NCI-H345 treated with DMSO at 0.1 percent for 48 hours (cell line): Measurements from ENCODE around the gene KCNMB1.

Experiments used
- DNase-seq: peaks from one replicate; lab custom pipeline; 2025; ENCODE audit not compliant: unreplicated experiment; lab: John Stamatoyannopoulos, UW

The KCNMB1 gene

DNA sequence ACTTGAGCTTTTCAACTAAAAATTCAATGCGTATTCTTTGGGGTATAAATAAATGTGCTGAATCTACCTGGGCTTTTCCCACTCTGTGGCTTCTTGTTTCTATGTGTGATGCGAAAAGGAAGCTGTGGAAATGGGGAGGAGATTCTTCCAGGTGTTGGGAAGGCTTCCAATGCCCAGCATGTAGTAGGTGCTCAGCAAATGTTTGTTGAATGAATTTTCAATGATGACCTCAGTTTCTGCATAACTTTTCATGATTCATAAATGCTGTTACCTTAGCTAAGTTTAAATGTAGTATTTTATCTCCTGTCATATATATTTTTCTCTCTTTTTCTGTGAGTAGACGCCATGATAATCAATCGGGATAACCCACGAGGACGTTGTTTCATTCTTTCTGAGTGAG lies 25.6 kb upstream of the KCNMB1 start:
- DNase-seq = no peak

DNA sequence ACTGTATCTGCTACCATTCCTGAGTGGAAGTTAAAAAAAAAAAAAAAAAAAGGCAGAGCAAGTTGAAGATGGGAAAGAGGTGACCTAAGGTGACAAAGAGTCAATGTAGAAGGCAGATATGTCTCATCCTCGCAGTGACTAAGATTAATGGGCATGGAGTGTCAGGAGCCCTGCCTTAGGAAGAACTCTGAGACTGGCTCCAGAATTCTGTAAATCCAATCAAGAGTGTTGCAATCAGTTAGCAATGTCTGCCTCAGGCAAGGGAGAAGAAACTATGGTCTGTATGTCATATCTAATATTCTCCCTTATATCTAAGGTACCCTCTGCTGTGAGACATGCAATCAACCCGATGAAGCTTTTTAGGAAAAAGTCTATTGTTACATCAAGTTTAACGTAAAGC lies 24.7 kb upstream of the KCNMB1 start:
- DNase-seq = no peak

DNA sequence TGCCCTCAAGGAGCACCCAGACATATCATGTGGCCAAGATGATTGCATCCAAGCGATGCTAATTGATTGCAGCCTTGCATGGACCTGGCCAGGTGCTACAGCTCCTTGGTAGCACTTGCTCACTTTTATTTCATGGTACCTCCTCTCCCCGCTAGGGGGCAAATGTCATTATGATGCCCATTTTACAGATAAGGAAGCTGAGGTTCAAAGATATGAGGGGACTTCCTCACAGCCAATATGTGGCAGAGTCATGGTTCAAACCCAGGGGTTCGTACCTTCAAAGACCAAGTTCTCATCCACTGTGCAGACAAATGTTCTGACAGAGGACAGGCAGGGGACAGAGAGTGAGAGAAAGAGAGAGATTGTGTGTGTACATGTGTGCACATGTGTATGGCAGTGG lies 21.9 kb upstream of the KCNMB1 start:
- DNase-seq = no peak

GRCh38 chr5:170410401-170410800 lies 21.2 kb upstream of the KCNMB1 start:
- DNase-seq = no peak

- no peak for DNase-seq
These were observed 19.9 kb upstream of the KCNMB1 start for GRCh38 chr5:170408877-170409660.

- peak; percentile 36 for DNase-seq
These were observed 19.1 kb upstream of the KCNMB1 start for GRCh38 chr5:170408226-170408625.

GRCh38 chr5:170407062-170407461 lies 17.9 kb upstream of the KCNMB1 start:
- no peak for DNase-seq

GRCh38 chr5:170405817-170406216 lies 16.6 kb upstream of the KCNMB1 start:
- DNase-seq = no peak

DNA sequence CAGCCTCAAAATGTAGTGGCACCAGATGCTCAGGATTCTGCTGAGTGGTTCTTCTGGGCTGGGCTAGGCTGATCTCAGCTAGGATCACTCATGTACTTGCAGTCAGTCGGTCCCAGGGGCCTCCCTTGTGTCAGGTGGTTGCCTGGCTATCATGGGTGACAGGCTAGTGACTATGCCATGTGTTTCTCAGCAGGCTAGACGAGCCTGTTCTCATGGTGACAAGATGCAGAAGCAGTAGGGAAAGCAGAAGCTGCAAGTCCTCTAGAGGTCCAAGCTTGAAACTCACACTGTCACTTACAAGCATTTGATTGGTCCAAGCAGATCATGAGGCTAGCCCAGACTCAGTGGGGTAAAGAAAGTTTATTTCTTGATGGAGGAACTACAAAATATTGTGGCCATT lies 15.2 kb upstream of the KCNMB1 start:
- DNase-seq = no peak

DNA sequence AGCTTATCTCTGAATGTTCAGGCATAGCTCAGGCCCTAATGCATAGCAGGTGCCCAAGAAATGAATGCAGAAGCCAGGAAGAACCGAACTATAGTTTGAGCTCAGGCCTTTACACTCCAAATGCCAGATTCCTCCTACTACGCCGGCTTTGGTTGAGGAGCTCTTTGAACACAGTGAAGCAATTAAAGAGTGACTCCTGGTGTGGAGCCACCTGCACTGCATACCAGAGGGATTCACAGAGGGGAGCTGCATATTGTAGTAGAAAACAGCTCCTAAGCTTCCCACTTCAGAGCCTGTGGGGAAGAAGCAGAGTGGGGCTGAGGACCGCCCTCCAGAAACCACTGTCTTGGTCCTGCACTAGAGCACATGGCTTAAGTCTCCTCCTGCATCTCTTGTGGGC lies 14.5 kb upstream of the KCNMB1 start:
- DNase-seq = no peak

DNA sequence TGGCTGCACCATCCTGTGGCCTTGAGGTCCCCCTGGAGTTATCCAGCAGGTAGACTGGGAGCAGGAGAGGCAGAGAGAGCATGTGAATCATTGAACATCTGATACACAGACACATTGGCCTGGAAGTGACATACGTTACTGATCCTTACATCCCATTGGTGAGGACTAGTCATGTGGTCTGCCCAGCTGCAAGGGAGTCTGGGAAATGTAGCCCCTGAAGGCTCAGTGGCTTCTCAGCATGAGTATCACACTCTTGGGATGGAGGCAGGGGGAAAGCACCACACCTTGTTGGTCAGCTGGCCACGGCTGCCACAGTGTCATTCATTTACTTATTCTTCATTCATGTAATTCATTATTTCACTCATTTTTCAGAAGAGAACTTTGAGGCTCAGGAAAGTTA lies 13.3 kb upstream of the KCNMB1 start:
- DNase-seq = no peak

- DNase-seq = peak; percentile 9
These were observed 7.9 kb upstream of the KCNMB1 start for GRCh38 chr5:170397059-170397458.

DNA sequence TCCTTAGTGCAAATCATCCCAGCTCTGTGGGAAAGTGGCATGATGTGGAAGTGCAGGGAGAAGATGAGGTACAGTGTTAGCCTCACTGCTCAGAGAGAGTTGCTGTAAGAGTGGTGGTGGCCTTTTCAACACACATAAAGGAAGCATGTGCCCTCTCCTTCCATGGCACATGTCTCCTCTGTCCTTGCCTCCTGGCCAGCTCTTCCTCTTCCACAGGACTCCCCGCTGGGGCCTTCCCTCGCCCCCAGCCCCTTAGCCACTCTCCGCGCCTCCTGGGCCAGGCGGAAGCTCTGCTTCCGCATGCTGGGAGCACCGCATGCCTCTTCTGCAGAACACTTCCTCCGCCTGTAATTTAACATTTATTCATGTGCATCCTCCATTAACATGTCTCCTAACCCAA lies 4.8 kb upstream of the KCNMB1 start:
- DNase-seq = peak; percentile 42

- DNase-seq = peak; percentile 10
These were observed 4.1 kb upstream of the KCNMB1 start for GRCh38 chr5:170393235-170393634.

DNA sequence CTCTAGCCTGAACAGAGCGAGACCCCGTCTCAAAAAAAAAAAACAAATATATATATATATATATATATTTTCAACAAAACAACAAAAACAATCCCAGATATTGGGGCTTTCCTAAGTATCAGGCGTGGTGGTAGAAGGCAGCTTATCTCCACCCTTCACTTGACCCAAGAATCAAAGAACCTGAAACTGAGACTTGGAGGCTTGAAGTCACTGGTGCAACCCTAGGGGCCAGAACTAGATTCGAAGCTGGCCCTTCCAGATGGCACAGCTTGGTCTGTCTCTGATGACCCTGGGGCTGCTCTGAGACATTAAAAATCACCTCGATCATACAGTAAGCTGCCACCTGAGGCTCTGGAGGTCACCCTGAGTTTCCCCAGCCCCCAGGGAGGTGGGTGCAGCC lies 1.3 kb upstream of the KCNMB1 start:
- DNase-seq = no peak

- no peak for DNase-seq
These were observed 354 bp upstream of the KCNMB1 start for GRCh38 chr5:170389550-170389892.

DNA sequence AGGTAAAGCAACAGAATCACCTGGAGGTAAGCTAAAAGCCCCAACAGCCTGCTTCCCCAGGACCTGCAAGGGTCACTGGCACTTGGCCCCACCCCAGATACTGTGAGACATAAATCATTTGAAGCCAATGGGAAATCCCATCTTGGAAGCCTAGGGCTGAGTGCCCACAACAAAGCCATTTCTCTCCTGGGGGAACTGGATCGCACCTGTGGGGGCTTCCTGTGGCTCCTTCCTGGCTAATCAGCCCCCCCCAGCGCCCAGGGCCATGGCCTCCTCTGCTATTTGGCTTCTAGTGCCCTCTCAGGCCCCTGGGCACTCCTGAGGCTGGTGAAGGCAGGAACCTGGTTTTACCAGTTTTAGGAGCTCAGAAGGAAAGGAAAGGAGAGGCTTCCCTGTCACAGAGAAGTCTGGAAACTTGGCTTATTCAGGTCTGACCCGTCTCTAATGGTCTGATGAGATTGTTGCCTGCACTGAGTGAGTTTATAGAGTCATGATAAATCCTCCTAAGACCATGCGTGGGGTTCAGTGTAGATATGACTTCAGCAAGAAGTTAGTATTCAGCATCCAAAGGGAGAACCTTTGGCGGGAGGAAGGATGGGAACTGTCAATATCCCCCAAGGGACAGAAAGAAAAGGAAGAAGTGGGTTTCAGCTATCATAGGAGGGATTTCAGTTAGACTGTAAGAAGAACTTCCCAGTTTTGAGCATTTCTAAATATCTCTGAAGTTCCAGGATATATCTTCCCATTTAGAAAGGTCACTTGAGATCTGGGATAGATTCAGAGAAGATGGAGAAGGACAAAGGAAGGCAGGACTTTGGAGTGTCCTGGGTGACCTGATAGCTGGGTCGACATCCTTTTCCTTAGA lies 1.2 kb downstream of the KCNMB1 start:
- DNase-seq = no peak

DNA sequence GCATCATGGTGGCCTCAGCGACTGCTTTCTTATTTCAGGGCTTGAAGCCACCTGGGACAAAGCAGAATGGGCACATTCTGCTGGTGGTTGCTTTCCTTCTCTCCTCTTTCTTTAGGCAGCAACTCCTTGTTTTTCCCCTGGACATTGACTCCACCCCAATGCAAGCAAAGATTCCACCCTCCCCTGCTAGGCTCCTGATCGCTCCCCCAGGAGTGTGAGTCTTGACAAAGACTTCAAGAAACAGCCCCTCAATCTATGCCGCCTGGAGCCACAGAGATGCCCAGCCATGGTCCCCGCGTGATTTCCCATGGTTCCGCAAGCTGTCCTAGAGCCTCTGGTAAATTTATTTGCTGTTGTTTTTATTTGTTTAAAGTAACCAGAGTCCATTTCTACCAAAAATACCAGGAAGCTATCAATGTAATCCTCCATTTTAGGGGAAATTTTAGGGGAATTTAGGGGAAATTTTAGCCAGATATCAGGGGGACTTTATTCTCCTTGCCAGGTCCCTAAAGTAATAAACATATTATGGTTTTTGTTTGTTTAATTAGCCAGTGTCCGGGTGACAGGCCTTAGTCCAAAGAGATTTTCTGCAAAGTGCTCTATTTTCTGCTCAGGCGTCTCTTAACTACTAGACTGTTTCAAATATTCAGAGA lies 2.3 kb downstream of the KCNMB1 start:
- no peak for DNase-seq

DNA sequence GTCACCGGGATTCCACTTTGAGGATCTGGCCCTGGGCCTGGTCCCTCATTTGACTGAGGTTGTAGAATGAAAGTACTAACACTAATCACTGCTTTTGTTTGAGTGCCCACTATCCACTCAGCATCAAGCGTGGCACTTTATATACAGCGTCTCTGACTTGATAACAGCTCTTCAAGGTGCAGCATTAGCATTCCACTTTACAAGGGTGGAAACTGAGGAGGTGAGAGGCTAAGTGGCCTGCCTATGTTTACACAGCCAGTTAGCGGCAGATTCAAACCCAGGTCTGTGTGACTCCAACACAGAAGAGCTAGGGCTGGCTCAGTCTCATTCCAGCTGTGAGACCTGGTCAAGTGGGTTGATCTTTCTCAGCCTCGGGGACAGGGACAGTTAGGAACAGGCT lies 5.9 kb downstream of the KCNMB1 start:
- no peak for DNase-seq

- DNase-seq = peak; percentile 27
These were observed 6.4 kb downstream of the KCNMB1 start for GRCh38 chr5:170382790-170383189.

GRCh38 chr5:170380361-170380951 lies 8.7 kb downstream of the KCNMB1 start:
- DNase-seq = no peak

DNA sequence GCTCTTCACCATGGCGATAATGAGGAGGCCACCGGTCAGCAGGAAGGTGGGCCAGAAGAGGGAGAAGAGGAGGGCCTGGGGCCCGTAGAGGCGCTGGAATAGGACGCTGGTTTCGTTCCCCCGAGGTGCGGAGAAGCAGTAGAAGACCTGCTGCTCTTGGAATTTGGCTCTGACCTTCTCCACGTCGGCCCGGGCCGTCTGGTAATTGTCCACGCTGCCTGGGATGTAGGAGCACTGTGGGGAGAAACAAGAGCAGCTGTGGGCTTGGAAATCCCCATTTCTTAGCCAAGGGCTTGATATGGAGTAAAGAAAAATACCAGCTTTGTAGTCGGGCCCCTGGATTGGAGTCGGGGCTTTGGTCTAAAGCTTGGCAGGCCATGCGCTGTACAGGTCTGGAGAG lies 10.4 kb downstream of the KCNMB1 start:
- no peak for DNase-seq
